Lower lobe of right lung (tissue), 2 donors: ENCODE results near the gene CMPK1. TPM values are rescaled to one million over a fixed set of nuclear protein-coding genes. Genes with fewer than 3 reads are reported as not detected.

Experiments
- ATAC-seq, 2 donors: fragments of 200-7000 bp; cut with Tn5 transposase; one replicate each; pipeline ENCODE4 v1.9.1; 2020 to 2022; ENCODE audit warnings: mild to moderate bottlenecking in 2 of 2, moderate library complexity in 2 of 2
- DNase-seq: peaks from one replicate; pipeline ENCODE4 v3.0.0-alpha.2; 2020
- H3K27ac ChIP-seq: fragments of 200-600 bp; one replicate; pipeline ENCODE4 v1.8.0; 2022
- H3K27me3 ChIP-seq: fragments of 200-600 bp; one replicate; pipeline ENCODE4 v1.8.0; 2022; ENCODE audit warnings: low read depth
- H3K36me3 ChIP-seq: fragments of 200-600 bp; one replicate; pipeline ENCODE4 v1.8.0; 2022; ENCODE audit warnings: mild to moderate bottlenecking
- H3K4me1 ChIP-seq: fragments of 200-600 bp; one replicate; pipeline ENCODE4 v1.8.0; 2022
- H3K4me3 ChIP-seq: fragments of 200-600 bp; one replicate; pipeline ENCODE4 v1.8.0; 2022; ENCODE audit warnings: mild to moderate bottlenecking
- H3K9me3 ChIP-seq: fragments of 200-600 bp; one replicate; pipeline ENCODE4 v1.8.0; 2022
- intact Hi-C: fragments of 100-400 bp; cut with DNase I; formaldehyde crosslinking; loops from one replicate; pipeline ENCODE4 v1.11.0; 2022
- total RNA-seq: library from RNA; stranded (reverse); fragmentation: NEBNext Ultra II Directional; extraction: Animal tissue kit (Norgen Biotek cat#: 25700); gene quantifications from one replicate; pipeline ENCODE4 v1.2.1, GENCODE V29; 2021
- TF ChIP-seq, protein P1 (sequence below): fragments of 200-600 bp; IDR thresholded peaks from one replicate; pipeline ENCODE4 v1.8.0; 2022; ENCODE audit warnings: antibody characterized with exemption, mild to moderate bottlenecking
- donor health status: DM: no; HTN: yes; CAD: no; lungs with severe emphysema.

The CMPK1 gene
- total RNA-seq, 1 donor from 2014 or later: 116 TPM

GRCh38 chr1:47407481-47407880 lies 73.9 kb downstream of the CMPK1 start:
- H3K36me3 ChIP-seq: no peaks in the 10 kb centered on the region
- peaks cover 8% of the 10 kb centered on the region for H3K27me3 ChIP-seq
- H3K4me3 ChIP-seq: no peak overlapping the region
- intact Hi-C loops: no loop called here
- TF ChIP-seq, protein P1, sequence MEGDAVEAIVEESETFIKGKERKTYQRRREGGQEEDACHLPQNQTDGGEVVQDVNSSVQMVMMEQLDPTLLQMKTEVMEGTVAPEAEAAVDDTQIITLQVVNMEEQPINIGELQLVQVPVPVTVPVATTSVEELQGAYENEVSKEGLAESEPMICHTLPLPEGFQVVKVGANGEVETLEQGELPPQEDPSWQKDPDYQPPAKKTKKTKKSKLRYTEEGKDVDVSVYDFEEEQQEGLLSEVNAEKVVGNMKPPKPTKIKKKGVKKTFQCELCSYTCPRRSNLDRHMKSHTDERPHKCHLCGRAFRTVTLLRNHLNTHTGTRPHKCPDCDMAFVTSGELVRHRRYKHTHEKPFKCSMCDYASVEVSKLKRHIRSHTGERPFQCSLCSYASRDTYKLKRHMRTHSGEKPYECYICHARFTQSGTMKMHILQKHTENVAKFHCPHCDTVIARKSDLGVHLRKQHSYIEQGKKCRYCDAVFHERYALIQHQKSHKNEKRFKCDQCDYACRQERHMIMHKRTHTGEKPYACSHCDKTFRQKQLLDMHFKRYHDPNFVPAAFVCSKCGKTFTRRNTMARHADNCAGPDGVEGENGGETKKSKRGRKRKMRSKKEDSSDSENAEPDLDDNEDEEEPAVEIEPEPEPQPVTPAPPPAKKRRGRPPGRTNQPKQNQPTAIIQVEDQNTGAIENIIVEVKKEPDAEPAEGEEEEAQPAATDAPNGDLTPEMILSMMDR: no peak
- ATAC-seq: no peak
- H3K27ac ChIP-seq: no peak overlapping the region
- H3K9me3 ChIP-seq: no peaks in the 10 kb centered on the region
- no peaks in the 10 kb centered on the region for H3K4me1 ChIP-seq
- no peak for DNase-seq

DNA sequence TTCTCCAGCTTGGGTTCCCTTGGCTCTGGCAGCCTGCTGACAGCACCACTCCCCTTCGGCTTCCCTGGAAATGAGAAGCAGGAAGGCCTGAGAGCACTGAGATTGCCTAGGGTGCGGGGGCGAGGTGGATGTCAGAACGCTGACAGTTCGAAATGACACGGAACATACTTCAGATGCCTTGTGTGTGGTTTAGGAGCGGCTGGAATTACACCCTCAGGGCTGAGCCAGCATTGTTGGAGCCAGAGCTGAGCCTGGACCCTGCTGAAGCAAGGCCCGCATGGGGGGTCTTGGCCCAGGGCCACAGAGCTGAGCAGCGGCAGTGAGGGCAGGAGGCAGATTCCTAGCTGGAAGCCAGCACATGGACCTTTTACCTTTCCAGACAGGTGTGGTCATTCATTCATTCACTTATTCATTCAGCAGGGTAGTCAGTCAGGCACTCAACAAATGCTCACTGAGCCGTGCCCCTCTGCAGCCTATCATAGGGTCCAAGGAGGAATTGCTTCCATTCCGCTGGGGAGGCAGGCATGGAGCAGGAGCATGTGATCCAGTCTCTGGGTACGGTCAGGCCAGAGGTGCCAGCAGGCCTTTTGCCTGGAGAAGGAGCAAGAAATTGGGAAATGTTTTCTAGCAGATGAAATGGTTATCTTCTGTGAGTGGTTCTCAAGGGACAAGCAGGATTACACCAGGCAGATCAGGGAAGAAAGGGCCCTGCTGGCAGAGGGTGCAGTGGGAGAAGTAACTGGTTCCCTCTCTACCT lies 75.9 kb downstream of the CMPK1 start:
- intact Hi-C loops: no loop called here
- no peak for DNase-seq
- Histone ChIP-seq H3K27me3 (peaks cover 8% of the 10 kb centered on the region), H3K36me3 (no peaks in the 10 kb centered on the region), H3K4me1 (no peaks in the 10 kb centered on the region), H3K4me3 (no peak overlapping the region), H3K27ac (no peak overlapping the region), H3K9me3 (no peaks in the 10 kb centered on the region)
- peak in 1 of 2 donors; percentile 13 for ATAC-seq
- TF ChIP-seq, protein P1: no peak

DNA sequence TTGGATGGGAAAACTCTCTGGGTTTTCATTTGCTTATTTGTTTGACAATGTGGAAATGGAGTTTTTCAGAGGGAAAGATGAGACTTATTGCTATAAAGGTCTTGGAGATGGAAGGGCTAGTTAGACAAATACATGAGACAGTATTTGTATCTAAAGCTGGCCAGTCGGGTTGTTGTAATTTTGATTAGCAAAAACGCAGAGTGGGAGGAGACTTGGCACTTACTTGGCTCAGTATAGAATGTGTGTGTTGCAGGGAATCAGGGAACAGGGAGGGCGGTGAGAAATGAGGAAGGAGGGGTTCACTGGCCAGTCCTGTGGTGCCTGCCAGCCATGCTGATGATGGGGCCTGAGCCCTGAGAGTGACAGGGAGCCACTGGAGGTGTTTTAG lies 76.5 kb downstream of the CMPK1 start:
- Histone ChIP-seq H3K27ac (no peak overlapping the region), H3K27me3 (peaks cover 8% of the 10 kb centered on the region), H3K4me1 (no peaks in the 10 kb centered on the region), H3K9me3 (no peaks in the 10 kb centered on the region), H3K36me3 (no peaks in the 10 kb centered on the region), H3K4me3 (no peak overlapping the region)
- TF ChIP-seq, protein P1: no peak
- intact Hi-C loops: no loop called here
- DNase-seq (no peak), ATAC-seq (no peak)

DNA sequence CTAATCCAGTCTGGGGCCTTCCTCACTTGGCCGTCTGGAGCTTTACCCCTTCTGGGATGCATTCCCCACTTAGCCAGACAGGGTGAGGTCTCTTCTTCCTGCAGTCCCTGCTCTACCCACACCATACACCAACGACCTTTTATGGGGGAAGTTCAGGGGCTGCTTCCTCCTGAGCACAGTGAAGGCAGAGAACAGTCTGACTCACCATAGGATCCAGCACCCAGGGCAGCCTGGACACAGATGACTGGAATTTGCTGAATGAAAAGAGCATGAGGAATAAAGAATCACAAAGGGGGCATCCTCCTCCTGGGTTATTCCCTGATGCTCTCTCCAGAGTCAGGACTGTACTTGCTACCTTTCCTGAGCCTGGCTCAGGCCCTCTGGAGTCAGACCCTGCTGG lies 77.8 kb downstream of the CMPK1 start:
- intact Hi-C loops: no loop called here
- Histone ChIP-seq H3K36me3 (no peaks in the 10 kb centered on the region), H3K9me3 (no peaks in the 10 kb centered on the region), H3K27ac (no peak overlapping the region), H3K4me3 (no peak overlapping the region), H3K4me1 (no peaks in the 10 kb centered on the region), H3K27me3 (peaks cover 19% of the 10 kb centered on the region)
- no peak for ATAC-seq
- TF ChIP-seq, protein P1: no peak
- DNase-seq: no peak

DNA sequence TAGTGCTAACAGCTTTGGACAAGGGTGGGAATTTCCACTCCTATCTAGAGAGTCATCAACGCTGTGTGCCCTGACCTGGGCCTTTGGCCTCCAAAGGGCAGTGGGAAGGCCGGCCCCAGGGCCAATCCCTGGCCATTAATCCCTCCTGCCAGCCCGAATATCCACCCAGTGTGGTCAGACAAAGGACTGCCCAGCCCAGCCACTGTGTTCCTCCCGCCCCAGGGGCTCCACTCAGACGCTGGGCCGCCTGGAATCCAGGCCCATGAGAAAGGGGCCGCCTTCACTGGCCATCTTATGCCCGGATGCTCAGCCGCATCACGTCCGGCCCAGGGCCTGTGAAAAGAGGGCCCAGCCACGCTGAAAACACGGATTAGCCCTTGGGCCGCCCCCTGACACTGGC lies 78.8 kb downstream of the CMPK1 start:
- intact Hi-C loops: no loop called here
- no peaks in the 10 kb centered on the region for H3K4me1 ChIP-seq
- DNase-seq: no peak
- H3K27ac ChIP-seq: no peak overlapping the region
- TF ChIP-seq, protein P1: no peak
- no peaks in the 10 kb centered on the region for H3K36me3 ChIP-seq
- H3K4me3 ChIP-seq: no peak overlapping the region
- H3K27me3 ChIP-seq: peaks cover 25% of the 10 kb centered on the region
- no peak for ATAC-seq
- H3K9me3 ChIP-seq: no peaks in the 10 kb centered on the region
